ENCODE results near the gene ARID1B. TPM values are rescaled to one million over a fixed set of nuclear protein-coding genes. Genes with fewer than 3 reads are reported as not detected.

The ARID1B gene
- total RNA-seq, 1 donor from 2014 or later, result 47.3 TPM

GRCh38 chr6:157215717-157216116 is 438.5 kb downstream of the ARID1B start:
- no peak overlapping the region for H3K4me3 ChIP-seq (ENCODE audit: low read depth, low read length)
- no peak for DNase-seq (ENCODE audit: low read depth)
- no peaks in the 10 kb centered on the region for H3K27me3 ChIP-seq (ENCODE audit: control insufficient read depth, insufficient read depth, low read length)
- no peaks in the 10 kb centered on the region for H3K36me3 ChIP-seq (ENCODE audit: control insufficient read depth, insufficient read depth, low read length)
- no peak for TF ChIP-seq CTCF (IDR thresholded peaks at IDR 0.05; ENCODE audit: insufficient read depth, low read length, poor library complexity, severe bottlenecking)

- H3K27me3 ChIP-seq (ENCODE audit: control insufficient read depth, insufficient read depth, low read length), result no peaks in the 10 kb centered on the region
- no peak overlapping the region for H3K4me3 ChIP-seq (ENCODE audit: low read depth, low read length)
- DNase-seq (ENCODE audit: low read depth), result no peak
- TF ChIP-seq CTCF (IDR thresholded peaks at IDR 0.05; ENCODE audit: insufficient read depth, low read length, poor library complexity, severe bottlenecking), result no peak
- H3K36me3 ChIP-seq (ENCODE audit: control insufficient read depth, insufficient read depth, low read length), result no peaks in the 10 kb centered on the region
Observed at GRCh38 chr6:157216570-157216969, 439.4 kb downstream of the ARID1B start.

- Histone ChIP-seq H3K27me3 (ENCODE audit: control insufficient read depth, insufficient read depth, low read length) (no peaks in the 10 kb centered on the region), H3K4me3 (ENCODE audit: low read depth, low read length) (no peak overlapping the region), H3K36me3 (ENCODE audit: control insufficient read depth, insufficient read depth, low read length) (no peaks in the 10 kb centered on the region)
- no peak for TF ChIP-seq CTCF (IDR thresholded peaks at IDR 0.05; ENCODE audit: insufficient read depth, low read length, poor library complexity, severe bottlenecking)
- DNase-seq (ENCODE audit: low read depth), result no peak
Observed at GRCh38 chr6:157217198-157217893, 440.2 kb downstream of the ARID1B start.

GRCh38 chr6:157217894-157218370 is 440.8 kb downstream of the ARID1B start:
- TF ChIP-seq CTCF (IDR thresholded peaks at IDR 0.05; ENCODE audit: insufficient read depth, low read length, poor library complexity, severe bottlenecking), result no peak

GRCh38 chr6:157218371-157219198 is 441.4 kb downstream of the ARID1B start:
- no peak for TF ChIP-seq CTCF (IDR thresholded peaks at IDR 0.05; ENCODE audit: insufficient read depth, low read length, poor library complexity, severe bottlenecking)
- H3K36me3 ChIP-seq (ENCODE audit: control insufficient read depth, insufficient read depth, low read length), result no peaks in the 10 kb centered on the region
- DNase-seq (ENCODE audit: low read depth), result no peak
- H3K27me3 ChIP-seq (ENCODE audit: control insufficient read depth, insufficient read depth, low read length), result no peaks in the 10 kb centered on the region
- H3K4me3 ChIP-seq (ENCODE audit: low read depth, low read length), result no peak overlapping the region

More at GRCh38 chr6:157217894-157218370, 440.8 kb downstream of the ARID1B start:
- Histone ChIP-seq H3K4me3 (ENCODE audit: low read depth, low read length) (no peak overlapping the region), H3K36me3 (ENCODE audit: control insufficient read depth, insufficient read depth, low read length) (no peaks in the 10 kb centered on the region), H3K27me3 (ENCODE audit: control insufficient read depth, insufficient read depth, low read length) (no peaks in the 10 kb centered on the region)
- no peak for DNase-seq (ENCODE audit: low read depth)
